ENCODE measurements around the gene PDIA3.
"Not testable (repeated sequence)": the region's sequence is repeated elsewhere in the genome, so short reads cannot be mapped to it uniquely, and the experiment has no call there.

Gene PDIA3

DNA sequence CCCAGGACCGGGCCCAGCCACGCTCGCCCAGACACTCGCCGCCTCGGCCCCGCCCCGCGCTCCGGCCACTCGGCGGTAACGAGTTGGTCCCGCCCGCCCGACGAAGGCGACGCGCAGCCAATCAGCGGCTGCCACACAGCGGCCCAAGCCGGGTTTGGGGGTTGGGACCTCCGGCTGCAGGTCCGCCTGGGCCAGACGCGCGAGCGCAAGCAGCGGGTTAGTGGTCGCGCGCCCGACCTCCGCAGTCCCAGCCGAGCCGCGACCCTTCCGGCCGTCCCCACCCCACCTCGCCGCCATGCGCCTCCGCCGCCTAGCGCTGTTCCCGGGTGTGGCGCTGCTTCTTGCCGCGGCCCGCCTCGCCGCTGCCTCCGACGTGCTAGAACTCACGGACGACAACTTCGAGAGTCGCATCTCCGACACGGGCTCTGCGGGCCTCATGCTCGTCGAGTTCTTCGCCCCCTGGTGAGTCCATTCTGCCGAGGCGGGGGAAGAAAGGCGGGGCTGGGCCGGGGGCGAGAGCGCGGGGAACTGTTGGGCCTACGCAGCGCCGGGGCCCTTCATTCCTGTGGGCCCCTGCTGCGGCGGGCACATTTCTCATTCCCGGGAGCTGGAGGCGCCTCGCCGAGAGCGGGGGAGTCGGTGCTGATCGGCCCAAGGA is at the start of gene PDIA3:
Gene PDIA3 (plus strand): TSS at position 194 of the 658 bp plus-strand sequence. CDS start 102 bp downstream, at position 296.
- H3K9me3 ChIP-seq, H3K36me3 ChIP-seq, H3K27me3 ChIP-seq: not testable (repeated sequence)
- peak within 1 kb of the TSS; percentile 74 to 86 for H3K4me3 ChIP-seq (ENCODE audit: low read depth in 1 of 2, low read length in 1 of 2)
- peak within 1 kb of the TSS; percentile 89 for H3K27ac ChIP-seq
- H3K4me1 ChIP-seq (ENCODE audit: control insufficient read depth in 1 of 2, insufficient read depth in 1 of 2, low read depth in 1 of 2, low read length in 1 of 2) = peaks cover 4 to 18% of the 10 kb centered on the region in 2 experiments
- TF ChIP-seq, protein P1, sequence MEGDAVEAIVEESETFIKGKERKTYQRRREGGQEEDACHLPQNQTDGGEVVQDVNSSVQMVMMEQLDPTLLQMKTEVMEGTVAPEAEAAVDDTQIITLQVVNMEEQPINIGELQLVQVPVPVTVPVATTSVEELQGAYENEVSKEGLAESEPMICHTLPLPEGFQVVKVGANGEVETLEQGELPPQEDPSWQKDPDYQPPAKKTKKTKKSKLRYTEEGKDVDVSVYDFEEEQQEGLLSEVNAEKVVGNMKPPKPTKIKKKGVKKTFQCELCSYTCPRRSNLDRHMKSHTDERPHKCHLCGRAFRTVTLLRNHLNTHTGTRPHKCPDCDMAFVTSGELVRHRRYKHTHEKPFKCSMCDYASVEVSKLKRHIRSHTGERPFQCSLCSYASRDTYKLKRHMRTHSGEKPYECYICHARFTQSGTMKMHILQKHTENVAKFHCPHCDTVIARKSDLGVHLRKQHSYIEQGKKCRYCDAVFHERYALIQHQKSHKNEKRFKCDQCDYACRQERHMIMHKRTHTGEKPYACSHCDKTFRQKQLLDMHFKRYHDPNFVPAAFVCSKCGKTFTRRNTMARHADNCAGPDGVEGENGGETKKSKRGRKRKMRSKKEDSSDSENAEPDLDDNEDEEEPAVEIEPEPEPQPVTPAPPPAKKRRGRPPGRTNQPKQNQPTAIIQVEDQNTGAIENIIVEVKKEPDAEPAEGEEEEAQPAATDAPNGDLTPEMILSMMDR (IDR thresholded peaks at IDR 0.05) = peak; percentile 67

DNA sequence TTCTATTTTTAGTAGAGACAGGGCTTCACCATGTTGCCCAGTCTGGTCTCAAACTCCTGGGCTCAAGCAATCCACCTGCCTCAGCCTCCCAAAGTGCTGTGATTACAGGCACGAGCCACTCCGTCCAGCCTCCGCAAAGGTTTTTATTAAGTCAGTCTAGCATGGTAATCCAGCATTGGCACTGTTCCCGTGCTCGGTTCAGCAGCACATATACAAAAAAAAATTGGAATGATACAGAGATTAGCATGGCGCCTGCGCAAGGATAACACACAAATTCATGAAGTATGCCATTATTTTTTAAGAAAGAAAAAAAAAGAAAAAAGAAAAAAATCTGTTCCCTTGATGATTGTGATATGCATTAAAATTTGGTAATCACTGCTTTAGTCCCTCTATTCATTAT is 44.1 kb upstream of the PDIA3 start:
- Histone ChIP-seq H3K36me3 (no peaks in the 10 kb centered on the region), H3K27ac (no peak overlapping the region), H3K4me3 (ENCODE audit: low read depth in 1 of 2, low read length in 1 of 2) (no peak overlapping the region), H3K27me3 (peaks cover 27% of the 10 kb centered on the region), H3K9me3 (no peaks in the 10 kb centered on the region), H3K4me1 (ENCODE audit: control insufficient read depth in 1 of 2, insufficient read depth in 1 of 2, low read depth in 1 of 2, low read length in 1 of 2) (no peaks in the 10 kb centered on the region)
- TF ChIP-seq, protein P1 (IDR thresholded peaks at IDR 0.05) = no peak

DNA sequence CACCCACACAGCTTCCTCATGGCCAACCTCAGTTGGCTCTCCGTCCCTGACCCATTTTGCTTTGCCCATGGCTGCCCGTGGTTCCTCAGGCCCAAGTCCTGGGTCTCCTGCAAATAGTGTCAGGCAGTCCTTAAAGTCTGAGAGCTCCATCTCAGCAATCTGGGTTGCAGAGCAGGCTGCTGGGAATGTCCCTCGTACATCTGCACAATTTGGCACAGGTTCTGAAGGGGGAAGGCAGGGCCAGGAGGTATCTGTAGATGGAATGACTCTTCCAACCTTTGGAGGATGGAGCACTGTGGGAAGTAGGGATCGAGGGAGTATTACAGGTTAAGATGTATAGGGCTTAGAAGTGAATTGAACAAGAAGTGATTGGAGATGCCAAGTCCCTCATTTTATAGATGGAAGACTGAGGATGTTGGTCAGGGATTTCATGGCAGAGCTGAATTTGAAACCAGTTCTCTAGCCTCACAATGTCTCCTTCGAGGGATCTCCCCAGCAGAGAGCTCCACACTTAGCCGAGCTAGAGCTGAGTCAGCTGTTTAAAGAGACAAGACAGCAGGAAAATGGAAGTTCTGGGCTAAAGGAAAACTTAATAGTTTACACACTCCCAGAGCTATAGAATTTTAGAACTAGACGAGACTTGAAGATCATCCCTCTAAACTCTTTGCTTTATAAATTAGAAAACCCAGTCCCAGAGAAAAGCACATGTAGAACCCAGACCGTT is 43.4 kb upstream of the PDIA3 start:
- H3K27me3 ChIP-seq = peaks cover 20% of the 10 kb centered on the region
- no peak overlapping the region for H3K27ac ChIP-seq
- H3K4me3 ChIP-seq (ENCODE audit: low read depth in 1 of 2, low read length in 1 of 2) = no peak overlapping the region
- TF ChIP-seq, protein P1 (IDR thresholded peaks at IDR 0.05) = no peak
- H3K36me3 ChIP-seq = no peaks in the 10 kb centered on the region
- H3K4me1 ChIP-seq (ENCODE audit: control insufficient read depth in 1 of 2, insufficient read depth in 1 of 2, low read depth in 1 of 2, low read length in 1 of 2) = no peaks in the 10 kb centered on the region
- no peaks in the 10 kb centered on the region for H3K9me3 ChIP-seq

DNA sequence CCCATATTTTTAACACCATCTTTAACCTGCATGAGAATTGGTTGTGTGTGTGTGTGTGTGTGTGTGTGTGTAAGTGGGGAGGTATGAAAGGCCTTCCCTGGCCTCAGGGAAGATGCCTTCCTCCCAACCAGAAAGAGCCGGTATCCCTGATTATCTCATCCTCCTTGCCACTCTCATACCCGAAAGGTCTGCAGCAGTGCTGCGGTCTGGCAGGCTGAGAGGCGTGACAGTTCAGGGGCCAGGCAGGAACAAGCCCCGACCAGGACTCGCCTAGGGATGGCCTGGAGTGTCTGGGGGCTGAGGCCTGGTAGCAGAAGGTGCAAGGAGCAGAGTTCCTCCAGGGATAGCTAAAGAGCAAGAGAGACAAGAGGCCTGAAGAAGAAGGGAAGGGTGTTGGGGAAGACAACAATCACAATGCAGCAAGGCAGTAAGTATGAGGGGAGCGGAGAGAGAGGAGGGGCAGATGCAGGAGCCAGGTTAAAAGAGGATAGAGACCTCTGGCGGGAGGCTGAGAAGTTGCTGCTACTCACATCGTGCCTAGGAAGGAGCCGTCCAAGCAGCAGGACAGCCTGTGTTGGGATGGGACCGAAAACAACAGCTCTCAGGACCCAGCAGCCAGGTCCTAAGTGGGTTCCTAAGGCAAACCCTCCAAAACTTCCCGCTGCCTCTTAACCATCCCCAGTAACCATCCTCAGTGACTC is 35.7 kb upstream of the PDIA3 start:
- H3K9me3 ChIP-seq; H3K4me1 ChIP-seq (ENCODE audit: control insufficient read depth in 1 of 2, insufficient read depth in 1 of 2, low read depth in 1 of 2, low read length in 1 of 2); H3K27ac ChIP-seq; H3K36me3 ChIP-seq; H3K4me3 ChIP-seq (ENCODE audit: low read depth in 1 of 2, low read length in 1 of 2); H3K27me3 ChIP-seq: not testable (repeated sequence)

DNA sequence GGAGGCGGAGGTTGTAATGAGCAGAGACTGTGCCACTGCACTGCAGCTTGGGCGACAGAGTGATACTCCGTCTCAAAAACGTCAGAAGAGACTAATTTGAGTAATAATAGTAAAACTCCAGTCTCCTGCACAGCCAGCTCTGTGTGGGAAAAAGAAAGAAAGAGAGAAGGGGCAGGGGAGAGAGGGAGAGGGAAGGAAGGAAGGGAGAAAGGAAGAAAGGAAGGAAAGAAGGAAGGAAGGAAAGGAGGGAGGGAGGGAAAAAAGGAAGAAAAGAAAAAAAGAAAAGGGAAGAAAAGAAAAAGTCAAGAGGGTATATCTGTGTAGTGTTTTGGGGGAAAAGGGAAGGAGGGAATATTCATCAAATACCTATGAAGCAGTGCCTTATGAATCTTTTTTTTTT is 23.1 kb upstream of the PDIA3 start:
- H3K27me3 ChIP-seq = peaks cover 9% of the 10 kb centered on the region
- no peaks in the 10 kb centered on the region for H3K4me1 ChIP-seq (ENCODE audit: control insufficient read depth in 1 of 2, insufficient read depth in 1 of 2, low read depth in 1 of 2, low read length in 1 of 2)
- no peak overlapping the region for H3K27ac ChIP-seq
- no peak overlapping the region for H3K4me3 ChIP-seq (ENCODE audit: low read depth in 1 of 2, low read length in 1 of 2)
- H3K9me3 ChIP-seq = no peaks in the 10 kb centered on the region
- no peaks in the 10 kb centered on the region for H3K36me3 ChIP-seq
- TF ChIP-seq, protein P1 (IDR thresholded peaks at IDR 0.05) = no peak

DNA sequence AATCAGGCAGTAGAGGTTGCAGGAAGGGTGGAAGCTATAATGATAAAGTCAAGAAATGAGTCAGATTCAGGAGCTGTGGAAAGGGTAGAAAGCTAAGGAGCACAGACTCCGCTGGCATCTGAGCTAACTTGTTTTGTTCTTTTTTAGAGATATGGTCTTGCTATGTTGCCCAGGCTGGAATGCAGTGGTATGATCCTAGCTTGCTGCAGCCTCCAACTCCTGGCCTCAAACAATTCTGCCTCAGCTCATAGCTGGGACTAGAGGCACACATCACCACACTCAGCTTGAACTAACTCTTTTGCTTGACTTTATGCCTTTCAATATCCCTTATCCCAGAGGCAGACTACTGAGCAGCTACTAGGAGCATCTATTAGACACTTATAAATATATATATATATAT is 19.9 kb upstream of the PDIA3 start:
- H3K4me3 ChIP-seq (ENCODE audit: low read depth in 1 of 2, low read length in 1 of 2); H3K27ac ChIP-seq; H3K4me1 ChIP-seq (ENCODE audit: control insufficient read depth in 1 of 2, insufficient read depth in 1 of 2, low read depth in 1 of 2, low read length in 1 of 2); H3K27me3 ChIP-seq; H3K9me3 ChIP-seq; H3K36me3 ChIP-seq: not testable (repeated sequence)

DNA sequence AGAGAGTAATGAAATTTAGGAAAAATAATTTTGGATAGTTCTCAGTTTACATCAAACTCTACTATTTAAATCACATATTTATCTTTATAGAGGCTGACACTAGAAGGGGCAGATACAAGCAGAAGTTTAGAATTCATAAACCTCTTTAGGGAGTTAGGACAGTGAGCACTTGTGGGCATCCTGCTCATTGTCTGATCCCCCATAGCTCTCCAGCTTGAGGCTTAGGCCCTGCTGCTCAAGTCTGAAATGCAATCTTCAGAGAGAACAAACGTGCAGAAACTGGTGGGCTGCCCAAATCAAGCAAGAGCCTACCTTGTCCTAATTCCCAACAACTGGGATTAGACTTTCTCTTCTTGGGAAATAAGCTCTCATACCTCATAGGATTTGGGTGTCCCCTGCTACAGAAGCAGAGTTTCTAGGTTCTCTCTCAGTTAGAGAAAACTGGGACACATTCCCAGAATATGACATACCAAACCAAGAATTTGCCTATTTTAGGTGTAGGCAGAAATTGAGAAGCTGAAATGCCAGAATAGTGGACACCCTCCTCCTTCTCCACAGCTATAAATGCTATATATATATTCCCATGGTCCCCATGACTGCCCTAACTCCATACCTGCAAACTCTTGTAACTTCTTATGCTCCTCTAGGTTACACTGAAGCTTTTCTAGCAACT is 18.0 kb upstream of the PDIA3 start:
- not testable (repeated sequence) for H3K9me3 ChIP-seq; H3K4me3 ChIP-seq (ENCODE audit: low read depth in 1 of 2, low read length in 1 of 2); H3K36me3 ChIP-seq; H3K4me1 ChIP-seq (ENCODE audit: control insufficient read depth in 1 of 2, insufficient read depth in 1 of 2, low read depth in 1 of 2, low read length in 1 of 2); H3K27me3 ChIP-seq; H3K27ac ChIP-seq
